Duodenal mucosa (tissue), 2 donors: ENCODE results near the gene TBC1D23.
"Not testable (repeated sequence)": the region's sequence is repeated elsewhere in the genome, so short reads cannot be mapped to it uniquely, and the experiment has no call there.

ENCODE experiments used
- H3K27ac ChIP-seq: one replicate; pipeline ENCODE4 v1.7.0; 2013; ENCODE audit warnings: low read depth, low read length
- H3K27me3 ChIP-seq, 2 donors: one replicate each; pipeline ENCODE4 v1.7.0; 2013; ENCODE audit warnings: low read length in 2 of 2, control low read depth in 1 of 2; ENCODE audit not compliant: insufficient read depth in 2 of 2, control insufficient read depth in 1 of 2
- H3K36me3 ChIP-seq, 2 donors: one replicate each; pipeline ENCODE4 v1.7.0; 2013; ENCODE audit warnings: low read length in 2 of 2, control low read depth in 1 of 2; ENCODE audit not compliant: insufficient read depth in 2 of 2, control insufficient read depth in 1 of 2
- H3K4me1 ChIP-seq, 2 donors: one replicate each; pipeline ENCODE4 v1.7.0; 2013; ENCODE audit warnings: low read length in 2 of 2, control low read depth in 1 of 2; ENCODE audit not compliant: insufficient read depth in 2 of 2, control insufficient read depth in 1 of 2
- H3K4me3 ChIP-seq, 2 donors: one replicate each; pipeline ENCODE4 v1.7.0; 2013; ENCODE audit warnings: low read length in 2 of 2, low read depth in 1 of 2
- H3K9ac ChIP-seq, 2 donors: one replicate each; pipeline ENCODE4 v1.7.0; 2013; ENCODE audit warnings: low read length in 2 of 2, low read depth in 1 of 2
- H3K9me3 ChIP-seq, 2 donors: one replicate each; pipeline ENCODE4 v1.7.0; 2013; ENCODE audit warnings: low read length in 2 of 2, control low read depth in 1 of 2; ENCODE audit not compliant: control insufficient read depth in 1 of 2

The TBC1D23 gene

GRCh38 chr3:100336229-100336628 is 75.4 kb downstream of the TBC1D23 start:
- H3K36me3 ChIP-seq, result peaks cover 0 to 15% of the 10 kb centered on the region in 2 donors
- H3K4me1 ChIP-seq, result peaks cover 10 to 16% of the 10 kb centered on the region in 2 donors
- H3K27ac ChIP-seq, H3K4me3 ChIP-seq, H3K9me3 ChIP-seq, H3K27me3 ChIP-seq, H3K9ac ChIP-seq: not testable (repeated sequence)

DNA sequence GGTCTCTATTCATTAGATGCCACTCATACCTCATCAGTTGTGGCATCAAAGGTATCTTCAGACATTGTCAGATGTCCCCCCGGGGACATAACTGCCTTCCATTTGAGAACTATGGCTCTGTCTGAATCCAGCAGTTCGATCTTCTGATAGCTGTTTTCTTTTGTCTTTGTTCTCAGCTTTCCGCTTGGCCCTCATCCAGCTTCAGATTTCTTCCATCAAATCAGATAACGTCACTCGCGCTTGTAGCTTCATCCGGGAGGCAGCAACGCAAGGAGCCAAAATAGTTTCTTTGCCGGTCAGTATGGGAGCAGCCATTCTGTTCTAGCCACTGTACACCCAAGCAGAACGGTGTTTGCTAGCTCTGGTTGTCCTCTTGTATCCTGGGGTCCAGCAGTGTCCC is 78.1 kb downstream of the TBC1D23 start:
- no peak overlapping the region for H3K4me3 ChIP-seq
- H3K27ac ChIP-seq, result no peak overlapping the region
- no peaks in the 10 kb centered on the region for H3K9me3 ChIP-seq
- H3K27me3 ChIP-seq, result no peaks in the 10 kb centered on the region
- no peak overlapping the region for H3K9ac ChIP-seq
- H3K4me1 ChIP-seq, result peaks cover 10 to 15% of the 10 kb centered on the region in 2 donors
- H3K36me3 ChIP-seq, result peaks cover 0 to 26% of the 10 kb centered on the region in 2 donors

DNA sequence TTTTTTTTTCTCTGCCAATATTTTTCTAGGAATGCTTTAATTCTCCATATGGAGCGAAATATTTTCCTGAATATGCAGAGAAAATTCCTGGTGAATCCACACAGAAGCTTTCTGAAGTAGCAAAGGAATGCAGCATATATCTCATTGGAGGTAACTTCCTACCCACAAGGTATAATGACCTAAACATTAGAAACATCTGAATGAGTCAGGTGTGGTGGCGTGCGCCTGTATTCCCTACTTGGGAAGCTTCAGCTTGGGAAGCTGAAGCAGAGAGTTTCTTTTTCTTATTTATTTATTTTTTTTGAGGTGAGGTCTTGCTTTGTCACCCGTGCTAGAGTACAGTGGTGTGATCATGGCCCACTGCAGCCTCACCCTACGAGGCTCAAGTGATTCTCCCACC is 79.0 kb downstream of the TBC1D23 start:
- peaks cover 10 to 11% of the 10 kb centered on the region in 2 donors for H3K4me1 ChIP-seq
- H3K4me3 ChIP-seq, result no peak overlapping the region
- H3K27me3 ChIP-seq, result no peaks in the 10 kb centered on the region
- H3K9ac ChIP-seq, result no peak overlapping the region
- no peak overlapping the region for H3K27ac ChIP-seq
- H3K9me3 ChIP-seq, result no peaks in the 10 kb centered on the region
- H3K36me3 ChIP-seq, result peaks cover 0 to 30% of the 10 kb centered on the region in 2 donors

- peaks cover 3 to 30% of the 10 kb centered on the region in 2 donors for H3K36me3 ChIP-seq
- H3K4me1 ChIP-seq, result peaks cover 4 to 5% of the 10 kb centered on the region in 2 donors
- no peak overlapping the region for H3K4me3 ChIP-seq
- no peaks in the 10 kb centered on the region for H3K9me3 ChIP-seq
- H3K9ac ChIP-seq, result no peak overlapping the region
- no peak overlapping the region for H3K27ac ChIP-seq
- H3K27me3 ChIP-seq, result no peaks in the 10 kb centered on the region
Measured at GRCh38 chr3:100340527-100340926, 79.7 kb downstream of the TBC1D23 start.

- no peak overlapping the region for H3K4me3 ChIP-seq
- no peaks in the 10 kb centered on the region for H3K9me3 ChIP-seq
- no peaks in the 10 kb centered on the region for H3K27me3 ChIP-seq
- no peaks in the 10 kb centered on the region for H3K4me1 ChIP-seq
- peaks cover 34 to 60% of the 10 kb centered on the region in 2 donors for H3K36me3 ChIP-seq
- no peak overlapping the region for H3K9ac ChIP-seq
- H3K27ac ChIP-seq, result no peak overlapping the region
Measured at GRCh38 chr3:100348727-100349126, 87.9 kb downstream of the TBC1D23 start.

- peaks cover 37 to 71% of the 10 kb centered on the region in 2 donors for H3K36me3 ChIP-seq
- H3K4me1 ChIP-seq, result not testable (repeated sequence)
Measured at GRCh38 chr3:100351770-100352169, 91.0 kb downstream of the TBC1D23 start.

GRCh38 chr3:100352296-100353231 is 91.8 kb downstream of the TBC1D23 start:
- Histone ChIP-seq H3K27me3 (no peaks in the 10 kb centered on the region), H3K36me3 (peaks cover 37 to 67% of the 10 kb centered on the region in 2 donors), H3K4me3 (no peak overlapping the region), H3K9ac (no peak overlapping the region), H3K27ac (no peak overlapping the region), H3K9me3 (no peaks in the 10 kb centered on the region), H3K4me1 (no peaks in the 10 kb centered on the region)

More at GRCh38 chr3:100351770-100352169, 91.0 kb downstream of the TBC1D23 start:
- not testable (repeated sequence) for H3K27me3 ChIP-seq, H3K9me3 ChIP-seq, H3K9ac ChIP-seq, H3K27ac ChIP-seq, H3K4me3 ChIP-seq

GRCh38 chr3:100354850-100355249 is 94.1 kb downstream of the TBC1D23 start:
- peaks cover 32 to 46% of the 10 kb centered on the region in 2 donors for H3K36me3 ChIP-seq
- H3K4me3 ChIP-seq, result no peak overlapping the region
- H3K9me3 ChIP-seq, result no peaks in the 10 kb centered on the region
- H3K27me3 ChIP-seq, result no peaks in the 10 kb centered on the region
- H3K4me1 ChIP-seq, result no peaks in the 10 kb centered on the region
- no peak overlapping the region for H3K9ac ChIP-seq
- no peak overlapping the region for H3K27ac ChIP-seq

DNA sequence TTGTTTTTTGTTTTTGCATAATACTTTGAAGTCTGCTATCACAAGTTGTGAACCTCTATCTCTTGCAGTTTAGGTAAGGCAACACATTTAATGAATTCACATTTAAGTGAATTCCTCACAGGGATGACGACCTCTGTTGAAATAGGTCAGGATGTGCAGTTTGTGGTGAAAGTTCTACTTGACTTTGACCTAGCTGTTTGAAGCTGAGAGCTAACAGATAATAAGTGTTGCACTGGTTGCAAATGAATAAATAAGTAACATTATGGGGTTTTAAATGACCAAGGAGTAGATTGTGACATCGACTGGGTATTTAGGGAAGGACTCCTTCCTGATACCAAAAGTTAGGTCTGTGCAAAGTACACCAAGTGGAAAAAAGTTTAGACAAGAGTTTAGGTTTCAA is 97.6 kb downstream of the TBC1D23 start:
- no peak overlapping the region for H3K27ac ChIP-seq
- no peak overlapping the region for H3K9ac ChIP-seq
- no peak overlapping the region for H3K4me3 ChIP-seq
- no peaks in the 10 kb centered on the region for H3K9me3 ChIP-seq
- H3K36me3 ChIP-seq, result peaks cover 15 to 47% of the 10 kb centered on the region in 2 donors
- no peaks in the 10 kb centered on the region for H3K27me3 ChIP-seq
- no peaks in the 10 kb centered on the region for H3K4me1 ChIP-seq

GRCh38 chr3:100359035-100359434 is 98.2 kb downstream of the TBC1D23 start:
- H3K9me3 ChIP-seq, result no peaks in the 10 kb centered on the region
- no peaks in the 10 kb centered on the region for H3K27me3 ChIP-seq
- H3K27ac ChIP-seq, result no peak overlapping the region
- H3K9ac ChIP-seq, result no peak overlapping the region
- H3K4me3 ChIP-seq, result no peak overlapping the region
- no peaks in the 10 kb centered on the region for H3K4me1 ChIP-seq
- H3K36me3 ChIP-seq, result peaks cover 15 to 46% of the 10 kb centered on the region in 2 donors
